NB4 (cell line): ENCODE results near the gene ADAMTS5.

Experiments used
- MYC ChIP-seq: IDR thresholded peaks from 2 replicates; pipeline ENCODE4 v1.6.1; 2011; ENCODE audit warnings: low read depth, low read length
- POLR2A ChIP-seq: IDR thresholded peaks from 2 replicates; pipeline ENCODE4 v1.6.1; 2011; ENCODE audit warnings: mild to moderate bottlenecking; ENCODE audit not compliant: insufficient read length; ENCODE audit errors: extremely low read depth
- TF ChIP-seq, protein P1 (sequence below): IDR thresholded peaks from one replicate; pipeline ENCODE4 v1.5.1; 2012; ENCODE audit warnings: low read depth, low read length

DNA sequence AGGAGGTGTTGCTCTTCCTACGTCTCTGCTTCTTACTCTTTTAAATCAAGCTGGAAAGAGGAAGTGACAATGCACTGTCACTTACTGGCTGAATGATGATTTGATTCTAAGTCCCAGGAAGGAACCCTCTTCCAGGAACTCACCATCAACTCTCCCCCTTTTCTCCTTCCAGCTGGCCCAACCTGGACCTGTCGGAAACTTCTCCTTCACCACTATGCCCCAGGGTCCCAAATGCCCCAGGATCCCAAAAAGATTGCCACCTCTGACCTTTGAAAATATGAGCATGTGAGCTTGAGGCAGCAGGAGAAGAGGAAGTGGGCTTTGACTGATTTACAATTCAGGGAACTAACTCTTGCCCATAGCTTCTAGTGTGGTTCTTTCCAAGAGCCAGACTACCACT lies 5.3 kb upstream of the ADAMTS5 start:
- TF ChIP-seq MYC (no peak), POLR2A (no peak)
- TF ChIP-seq, protein P1, sequence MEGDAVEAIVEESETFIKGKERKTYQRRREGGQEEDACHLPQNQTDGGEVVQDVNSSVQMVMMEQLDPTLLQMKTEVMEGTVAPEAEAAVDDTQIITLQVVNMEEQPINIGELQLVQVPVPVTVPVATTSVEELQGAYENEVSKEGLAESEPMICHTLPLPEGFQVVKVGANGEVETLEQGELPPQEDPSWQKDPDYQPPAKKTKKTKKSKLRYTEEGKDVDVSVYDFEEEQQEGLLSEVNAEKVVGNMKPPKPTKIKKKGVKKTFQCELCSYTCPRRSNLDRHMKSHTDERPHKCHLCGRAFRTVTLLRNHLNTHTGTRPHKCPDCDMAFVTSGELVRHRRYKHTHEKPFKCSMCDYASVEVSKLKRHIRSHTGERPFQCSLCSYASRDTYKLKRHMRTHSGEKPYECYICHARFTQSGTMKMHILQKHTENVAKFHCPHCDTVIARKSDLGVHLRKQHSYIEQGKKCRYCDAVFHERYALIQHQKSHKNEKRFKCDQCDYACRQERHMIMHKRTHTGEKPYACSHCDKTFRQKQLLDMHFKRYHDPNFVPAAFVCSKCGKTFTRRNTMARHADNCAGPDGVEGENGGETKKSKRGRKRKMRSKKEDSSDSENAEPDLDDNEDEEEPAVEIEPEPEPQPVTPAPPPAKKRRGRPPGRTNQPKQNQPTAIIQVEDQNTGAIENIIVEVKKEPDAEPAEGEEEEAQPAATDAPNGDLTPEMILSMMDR = no peak
